Cardiac fibroblast (primary cell): ENCODE results near the gene NEMF.

Experiments used
- DNase-seq, 2 donors: peaks; one replicate each; pipeline versions ENCODE4 v3.0.0 to v3.0.0-alpha.2; 2010; ENCODE audit warnings: low read depth in 2 of 2
- H3K4me3 ChIP-seq, 2 donors: replicated peaks in 1 of 2; 1 replicate in 1 of 2; 2 replicates in 1 of 2; pipeline ENCODE4 v1.5.1; 2011; ENCODE audit warnings: low read depth in 2 of 2, low read length in 2 of 2, mild to moderate bottlenecking in 2 of 2, moderate library complexity in 1 of 2
- TF ChIP-seq, protein P1 (sequence below): IDR thresholded peaks from one replicate; pipeline ENCODE4 v1.5.1; 2011; ENCODE audit warnings: low read depth, mild to moderate bottlenecking, low read length, inconsistent platforms

NEMF gene

GRCh38 chr14:49732896-49733295 lies 119.7 kb downstream of the NEMF start:
- no peak for DNase-seq
- TF ChIP-seq, protein P1, sequence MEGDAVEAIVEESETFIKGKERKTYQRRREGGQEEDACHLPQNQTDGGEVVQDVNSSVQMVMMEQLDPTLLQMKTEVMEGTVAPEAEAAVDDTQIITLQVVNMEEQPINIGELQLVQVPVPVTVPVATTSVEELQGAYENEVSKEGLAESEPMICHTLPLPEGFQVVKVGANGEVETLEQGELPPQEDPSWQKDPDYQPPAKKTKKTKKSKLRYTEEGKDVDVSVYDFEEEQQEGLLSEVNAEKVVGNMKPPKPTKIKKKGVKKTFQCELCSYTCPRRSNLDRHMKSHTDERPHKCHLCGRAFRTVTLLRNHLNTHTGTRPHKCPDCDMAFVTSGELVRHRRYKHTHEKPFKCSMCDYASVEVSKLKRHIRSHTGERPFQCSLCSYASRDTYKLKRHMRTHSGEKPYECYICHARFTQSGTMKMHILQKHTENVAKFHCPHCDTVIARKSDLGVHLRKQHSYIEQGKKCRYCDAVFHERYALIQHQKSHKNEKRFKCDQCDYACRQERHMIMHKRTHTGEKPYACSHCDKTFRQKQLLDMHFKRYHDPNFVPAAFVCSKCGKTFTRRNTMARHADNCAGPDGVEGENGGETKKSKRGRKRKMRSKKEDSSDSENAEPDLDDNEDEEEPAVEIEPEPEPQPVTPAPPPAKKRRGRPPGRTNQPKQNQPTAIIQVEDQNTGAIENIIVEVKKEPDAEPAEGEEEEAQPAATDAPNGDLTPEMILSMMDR, result no peak

More at GRCh38 chr14:49732896-49733295, 119.7 kb downstream of the NEMF start:
- H3K4me3 ChIP-seq, result no peak overlapping the region
